NB4 (cell line): Measurements from ENCODE around the gene BRAT1.

Source experiments
- POLR2A ChIP-seq: IDR thresholded peaks from 2 replicates; pipeline ENCODE4 v1.6.1; 2011; ENCODE audit warnings: mild to moderate bottlenecking; ENCODE audit not compliant: insufficient read length; ENCODE audit errors: extremely low read depth
- TF ChIP-seq, protein P1 (sequence below): IDR thresholded peaks from one replicate; pipeline ENCODE4 v1.5.1; 2012; ENCODE audit warnings: low read depth, low read length

DNA sequence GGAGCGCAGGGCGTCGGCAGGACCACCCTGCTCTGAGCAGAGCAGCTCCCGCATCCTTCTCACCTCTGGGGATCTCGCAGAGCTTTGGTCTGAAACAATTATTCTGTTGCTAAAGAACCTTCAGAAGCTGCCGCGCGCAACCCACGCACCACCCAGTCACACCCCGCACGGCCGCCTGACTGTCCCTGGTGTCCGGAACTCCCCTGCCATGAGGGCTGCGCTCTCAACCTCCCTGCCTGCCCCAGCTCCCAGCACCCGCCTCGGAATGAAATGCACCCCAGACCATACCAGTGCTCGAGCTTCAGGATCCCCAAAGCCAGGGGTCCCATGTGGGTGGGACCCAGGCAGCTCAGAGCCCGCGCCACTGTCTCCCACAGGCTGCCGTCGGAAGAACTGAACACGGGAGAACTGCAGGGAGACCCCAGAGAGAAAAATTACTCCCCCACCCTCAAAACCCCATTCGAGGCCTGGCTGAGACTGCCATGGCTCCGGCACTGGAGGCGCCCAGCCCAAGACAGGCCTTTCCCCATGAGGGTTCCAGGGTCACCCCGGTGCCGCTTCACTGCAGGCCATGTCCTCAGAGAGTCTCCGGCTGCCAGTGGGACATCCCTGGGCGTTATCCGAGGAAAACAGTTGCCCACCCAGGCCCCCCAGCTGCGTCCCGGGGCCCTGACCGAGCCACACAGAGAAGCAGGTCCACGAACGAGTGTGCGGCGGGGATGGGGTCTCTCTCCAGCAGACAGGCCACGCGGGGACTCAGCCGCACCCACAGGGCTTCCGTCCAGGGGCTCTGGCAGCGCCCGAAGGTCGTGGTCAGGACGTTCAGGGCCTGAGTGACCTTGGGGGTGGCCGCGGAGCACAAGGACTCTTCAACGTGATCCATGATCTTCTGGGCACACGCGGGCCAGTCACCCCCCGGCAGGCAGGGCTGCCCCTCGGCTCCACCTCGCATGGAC lies 12.1 kb downstream of the BRAT1 start:
- TF ChIP-seq, protein P1, sequence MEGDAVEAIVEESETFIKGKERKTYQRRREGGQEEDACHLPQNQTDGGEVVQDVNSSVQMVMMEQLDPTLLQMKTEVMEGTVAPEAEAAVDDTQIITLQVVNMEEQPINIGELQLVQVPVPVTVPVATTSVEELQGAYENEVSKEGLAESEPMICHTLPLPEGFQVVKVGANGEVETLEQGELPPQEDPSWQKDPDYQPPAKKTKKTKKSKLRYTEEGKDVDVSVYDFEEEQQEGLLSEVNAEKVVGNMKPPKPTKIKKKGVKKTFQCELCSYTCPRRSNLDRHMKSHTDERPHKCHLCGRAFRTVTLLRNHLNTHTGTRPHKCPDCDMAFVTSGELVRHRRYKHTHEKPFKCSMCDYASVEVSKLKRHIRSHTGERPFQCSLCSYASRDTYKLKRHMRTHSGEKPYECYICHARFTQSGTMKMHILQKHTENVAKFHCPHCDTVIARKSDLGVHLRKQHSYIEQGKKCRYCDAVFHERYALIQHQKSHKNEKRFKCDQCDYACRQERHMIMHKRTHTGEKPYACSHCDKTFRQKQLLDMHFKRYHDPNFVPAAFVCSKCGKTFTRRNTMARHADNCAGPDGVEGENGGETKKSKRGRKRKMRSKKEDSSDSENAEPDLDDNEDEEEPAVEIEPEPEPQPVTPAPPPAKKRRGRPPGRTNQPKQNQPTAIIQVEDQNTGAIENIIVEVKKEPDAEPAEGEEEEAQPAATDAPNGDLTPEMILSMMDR: no peak
- TF ChIP-seq POLR2A: no peak
